MM.1S (cell line): ENCODE measurements around the gene ATXN3L.

ENCODE experiments used
- DNase-seq: peaks from one replicate; pipeline ENCODE4 v3.0.0-alpha.2; 2015
- H2AFZ ChIP-seq: fragments of 300-600 bp; sonication (generic); 2 replicates; pipeline ENCODE4 v1.6.0; 2016; ENCODE audit warnings: antibody characterized with exemption, low read length
- H3F3A ChIP-seq: fragments of 300-600 bp; sonication (generic); 2 replicates; pipeline ENCODE4 v1.6.1; 2016; ENCODE audit warnings: mild to moderate bottlenecking, antibody characterized with exemption, low read length, moderate library complexity, mixed read lengths; ENCODE audit not compliant: insufficient read depth
- H3K27ac ChIP-seq: fragments of 300-600 bp; sonication (generic); 2 replicates; pipeline ENCODE4 v1.5.1; 2016; ENCODE audit warnings: mild to moderate bottlenecking, low read length
- H3K27me3 ChIP-seq: fragments of 300-600 bp; sonication (generic); replicated peaks from 2 replicates; pipeline ENCODE4 v1.6.0; 2016; ENCODE audit warnings: low read length; ENCODE audit not compliant: insufficient read depth
- H3K36me3 ChIP-seq: fragments of 300-600 bp; sonication (generic); replicated peaks from 2 replicates; pipeline ENCODE4 v1.6.1; 2016; ENCODE audit warnings: mild to moderate bottlenecking, low read length, mixed read lengths; ENCODE audit not compliant: insufficient read depth
- H3K4me1 ChIP-seq: fragments of 300-600 bp; sonication (generic); 2 replicates; pipeline ENCODE4 v1.6.1; 2016; ENCODE audit warnings: low read length, mixed read lengths
- H3K4me2 ChIP-seq: fragments of 300-600 bp; sonication (generic); 2 replicates; pipeline ENCODE4 v1.6.0; 2016; ENCODE audit warnings: low read depth, low read length
- H3K4me3 ChIP-seq: fragments of 300-600 bp; sonication (generic); 2 replicates; pipeline ENCODE4 v1.5.1; 2016; ENCODE audit warnings: low read length, mixed read lengths
- H3K79me2 ChIP-seq: fragments of 300-600 bp; sonication (generic); 2 replicates; pipeline ENCODE4 v1.6.1; 2016; ENCODE audit warnings: mixed run types, low read length, mixed read lengths
- H3K9ac ChIP-seq: fragments of 300-600 bp; sonication (generic); 2 replicates; pipeline ENCODE4 v1.6.1; 2016; ENCODE audit warnings: low read length, mixed read lengths
- H3K9me2 ChIP-seq: fragments of 300-600 bp; sonication (generic); replicated peaks from 2 replicates; pipeline ENCODE4 v1.6.1; 2016; ENCODE audit warnings: mild to moderate bottlenecking, low read length, mixed read lengths; ENCODE audit not compliant: insufficient read depth
- H3K9me3 ChIP-seq: fragments of 300-600 bp; sonication (generic); replicated peaks from 2 replicates; pipeline ENCODE4 v1.6.1; 2016; ENCODE audit warnings: mild to moderate bottlenecking, low read length, mixed read lengths; ENCODE audit not compliant: insufficient read depth
- H4K20me1 ChIP-seq: fragments of 300-600 bp; sonication (generic); 2 replicates; pipeline ENCODE4 v1.6.1; 2016; ENCODE audit warnings: mild to moderate bottlenecking, low read length, moderate library complexity, mixed read lengths; ENCODE audit not compliant: insufficient read depth
- EZH2 ChIP-seq: fragments of 300-600 bp; sonication (generic); optimal IDR thresholded peaks from 2 replicates; pipeline ENCODE3; 2017; ENCODE audit warnings: low read depth, mild to moderate bottlenecking, antibody characterized with exemption, low read length, mixed read lengths
- EZH2phosphoT487 ChIP-seq: fragments of 300-600 bp; sonication (generic); IDR thresholded peaks from 2 replicates; pipeline ENCODE4 v1.6.1; 2018; ENCODE audit warnings: antibody characterized with exemption, low read length
- TF ChIP-seq, protein P1 (sequence below): fragments of 300-600 bp; sonication (generic); IDR thresholded peaks from 2 replicates; pipeline ENCODE4 v1.5.1; 2016; ENCODE audit warnings: antibody characterized with exemption, low read length, mixed read lengths

Gene ATXN3L

DNA sequence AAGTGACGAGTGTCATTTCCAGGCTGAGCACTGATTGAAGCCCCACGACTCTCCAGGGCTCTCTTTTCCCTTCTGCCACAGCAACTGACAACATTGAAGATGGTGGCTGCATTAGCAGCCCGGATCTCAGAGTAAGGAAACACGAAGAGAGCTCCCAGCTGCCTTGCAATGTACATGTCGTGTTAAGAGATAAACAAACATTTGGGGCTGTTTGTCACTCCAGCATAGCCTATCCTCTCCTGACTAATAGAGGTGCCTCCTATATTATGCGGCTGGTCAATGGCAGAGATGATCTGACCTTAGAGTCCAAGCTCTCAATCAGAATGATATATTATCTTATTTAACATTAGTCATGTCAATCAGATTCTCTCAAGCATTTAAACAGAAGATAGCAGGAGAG lies 38.6 kb downstream of the ATXN3L start:
- Histone ChIP-seq H3K9me3 (no peaks in the 10 kb centered on the region), H3K79me2 (no peaks in the 10 kb centered on the region), H3F3A (no peaks in the 10 kb centered on the region), H3K27ac (no peak overlapping the region), H3K4me1 (peaks cover 16% of the 10 kb centered on the region), H3K4me3 (no peak overlapping the region), H3K27me3 (no peaks in the 10 kb centered on the region), H3K9me2 (no peaks in the 10 kb centered on the region), H3K4me2 (no peak overlapping the region), H2AFZ (no peak overlapping the region), H4K20me1 (no peaks in the 10 kb centered on the region), H3K9ac (no peak overlapping the region), H3K36me3 (no peaks in the 10 kb centered on the region)
- no peak for DNase-seq
- TF ChIP-seq, protein P1, sequence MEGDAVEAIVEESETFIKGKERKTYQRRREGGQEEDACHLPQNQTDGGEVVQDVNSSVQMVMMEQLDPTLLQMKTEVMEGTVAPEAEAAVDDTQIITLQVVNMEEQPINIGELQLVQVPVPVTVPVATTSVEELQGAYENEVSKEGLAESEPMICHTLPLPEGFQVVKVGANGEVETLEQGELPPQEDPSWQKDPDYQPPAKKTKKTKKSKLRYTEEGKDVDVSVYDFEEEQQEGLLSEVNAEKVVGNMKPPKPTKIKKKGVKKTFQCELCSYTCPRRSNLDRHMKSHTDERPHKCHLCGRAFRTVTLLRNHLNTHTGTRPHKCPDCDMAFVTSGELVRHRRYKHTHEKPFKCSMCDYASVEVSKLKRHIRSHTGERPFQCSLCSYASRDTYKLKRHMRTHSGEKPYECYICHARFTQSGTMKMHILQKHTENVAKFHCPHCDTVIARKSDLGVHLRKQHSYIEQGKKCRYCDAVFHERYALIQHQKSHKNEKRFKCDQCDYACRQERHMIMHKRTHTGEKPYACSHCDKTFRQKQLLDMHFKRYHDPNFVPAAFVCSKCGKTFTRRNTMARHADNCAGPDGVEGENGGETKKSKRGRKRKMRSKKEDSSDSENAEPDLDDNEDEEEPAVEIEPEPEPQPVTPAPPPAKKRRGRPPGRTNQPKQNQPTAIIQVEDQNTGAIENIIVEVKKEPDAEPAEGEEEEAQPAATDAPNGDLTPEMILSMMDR = no peak
- TF ChIP-seq EZH2phosphoT487 = no peak
- TF ChIP-seq EZH2 = no peak

DNA sequence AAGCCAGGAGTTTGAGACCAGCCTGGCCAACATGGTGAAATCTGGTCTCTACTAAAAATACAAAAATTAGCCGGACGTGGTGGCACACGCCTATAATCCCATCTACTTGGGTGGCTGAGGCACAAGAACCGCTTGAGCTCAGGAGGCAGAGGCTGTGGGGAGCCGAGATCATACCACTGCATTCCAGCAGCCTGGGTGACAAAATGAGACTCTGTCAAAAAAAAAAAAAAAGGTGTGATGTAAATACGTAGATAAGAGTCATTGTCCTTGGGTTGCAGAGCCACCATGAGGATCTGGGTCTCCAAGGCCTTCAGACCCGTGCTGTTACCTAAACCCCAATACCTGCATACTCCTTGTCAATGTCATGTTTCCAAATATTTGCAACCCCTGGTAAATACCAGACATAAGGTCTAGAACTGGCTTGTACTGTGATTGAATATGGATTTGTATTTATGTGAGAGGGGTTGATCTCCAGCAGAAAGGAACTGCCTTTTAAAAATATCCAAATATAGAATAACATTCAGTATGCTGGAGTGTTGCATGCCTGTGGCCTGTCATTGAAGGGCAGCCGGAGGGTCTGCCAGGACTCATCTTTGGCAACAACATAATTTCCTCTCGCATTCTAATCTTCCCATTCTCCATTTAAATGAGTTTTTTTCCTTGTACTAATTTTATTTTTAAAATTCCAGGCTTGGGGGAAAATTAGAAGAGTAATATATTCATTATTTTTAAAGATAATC lies 40.4 kb downstream of the ATXN3L start:
- no peak overlapping the region for H3K4me2 ChIP-seq

DNA sequence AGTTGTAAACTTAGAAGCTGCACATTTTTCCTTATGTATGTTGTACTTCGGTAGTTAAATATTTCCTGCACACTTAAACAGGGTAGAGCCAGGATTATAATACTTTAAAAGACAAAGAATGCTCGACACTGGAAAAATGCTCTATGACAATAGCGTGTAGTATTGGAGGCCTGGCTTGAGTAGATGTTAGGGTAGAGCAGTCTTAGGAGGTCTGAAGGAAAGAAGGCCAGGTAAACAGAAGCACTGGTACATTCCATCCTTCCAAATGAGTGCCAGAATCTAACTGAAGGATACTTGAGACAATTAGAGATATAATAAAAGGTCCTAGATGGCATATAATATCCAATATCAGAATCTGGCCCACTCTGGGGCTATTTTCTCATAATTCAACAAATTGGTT lies 42.3 kb downstream of the ATXN3L start:
- no peaks in the 10 kb centered on the region for H3K9me2 ChIP-seq
- H3K4me2 ChIP-seq = no peak overlapping the region
- no peaks in the 10 kb centered on the region for H4K20me1 ChIP-seq
- no peaks in the 10 kb centered on the region for H3K9me3 ChIP-seq
- no peak overlapping the region for H3K9ac ChIP-seq
- TF ChIP-seq EZH2 (no peak), EZH2phosphoT487 (no peak)
- TF ChIP-seq, protein P1 = no peak
- no peaks in the 10 kb centered on the region for H3K4me1 ChIP-seq
- H2AFZ ChIP-seq = no peak overlapping the region
- no peak for DNase-seq
- no peak overlapping the region for H3K27ac ChIP-seq
- H3K36me3 ChIP-seq = no peaks in the 10 kb centered on the region
- no peaks in the 10 kb centered on the region for H3K27me3 ChIP-seq
- no peaks in the 10 kb centered on the region for H3K79me2 ChIP-seq
- no peaks in the 10 kb centered on the region for H3F3A ChIP-seq
- H3K4me3 ChIP-seq = no peak overlapping the region

More for the DNA sequence above, 40.4 kb downstream of the ATXN3L start:
- no peak overlapping the region for H3K4me3 ChIP-seq
- H4K20me1 ChIP-seq = no peaks in the 10 kb centered on the region
- no peaks in the 10 kb centered on the region for H3K36me3 ChIP-seq
- no peaks in the 10 kb centered on the region for H3F3A ChIP-seq
- no peaks in the 10 kb centered on the region for H3K27me3 ChIP-seq
- no peak overlapping the region for H3K27ac ChIP-seq
- TF ChIP-seq EZH2 (no peak), EZH2phosphoT487 (no peak)
- TF ChIP-seq, protein P1 = no peak
- no peaks in the 10 kb centered on the region for H3K9me2 ChIP-seq
- no peaks in the 10 kb centered on the region for H3K79me2 ChIP-seq
- no peaks in the 10 kb centered on the region for H3K9me3 ChIP-seq
- no peak overlapping the region for H2AFZ ChIP-seq
- no peak for DNase-seq
- peaks cover 14% of the 10 kb centered on the region for H3K4me1 ChIP-seq
- H3K9ac ChIP-seq = no peak overlapping the region
